Smooth muscle cell (in vitro differentiated cells): Measurements from ENCODE around the gene SERPINB2. TPM values are rescaled to one million over a fixed set of nuclear protein-coding genes. Genes with fewer than 3 reads are reported as not detected.

Experiments
- DNase-seq: peaks from one replicate; lab custom pipeline; 2025; ENCODE audit not compliant: unreplicated experiment; lab: John Stamatoyannopoulos, UW
- H2AFZ ChIP-seq: fragments of 200-600 bp; sonication (generic); 2 replicates; pipeline ENCODE4 v1.6.0; 2016; ENCODE audit warnings: antibody characterized with exemption, low read depth, mild to moderate bottlenecking
- H3F3A ChIP-seq: fragments of 200-600 bp; sonication (generic); 2 replicates; pipeline ENCODE4 v1.6.0; 2017; ENCODE audit warnings: antibody characterized with exemption, low read depth
- H3K27ac ChIP-seq: fragments of 200-600 bp; sonication (generic); 2 replicates; pipeline ENCODE4 v1.5.1; 2016; ENCODE audit warnings: low read depth, mild to moderate bottlenecking
- H3K27me3 ChIP-seq: fragments of 200-600 bp; sonication (generic); 2 replicates; pipeline ENCODE4 v1.6.1; 2016; ENCODE audit warnings: low read depth, mild to moderate bottlenecking
- H3K36me3 ChIP-seq: fragments of 200-600 bp; sonication (generic); 2 replicates; pipeline ENCODE4 v1.5.1; 2016; ENCODE audit warnings: low read depth
- H3K4me1 ChIP-seq: fragments of 200-600 bp; sonication (generic); 2 replicates; pipeline ENCODE4 v1.5.1; 2016; ENCODE audit warnings: low read depth
- H3K4me2 ChIP-seq: fragments of 200-600 bp; sonication (generic); 2 replicates; pipeline ENCODE4 v1.6.0; 2016; ENCODE audit warnings: mild to moderate bottlenecking
- H3K4me3 ChIP-seq: fragments of 200-600 bp; sonication (generic); 2 replicates; pipeline ENCODE4 v1.5.1; 2016; ENCODE audit warnings: mild to moderate bottlenecking
- H3K79me2 ChIP-seq: fragments of 200-600 bp; sonication (generic); 2 replicates; pipeline ENCODE4 v1.6.0; 2016; ENCODE audit warnings: low read depth, mild to moderate bottlenecking
- H3K9ac ChIP-seq: fragments of 200-600 bp; sonication (generic); 2 replicates; pipeline ENCODE4 v1.6.0; 2016; ENCODE audit warnings: low read depth
- H3K9me3 ChIP-seq: fragments of 200-600 bp; sonication (generic); replicated peaks from 2 replicates; pipeline ENCODE4 v1.5.1; 2016; ENCODE audit warnings: low read depth
- H4K20me1 ChIP-seq: fragments of 200-600 bp; sonication (generic); 2 replicates; pipeline ENCODE4 v1.6.0; 2016; ENCODE audit warnings: low read depth
- CTCF ChIP-seq: fragments of 200-600 bp; sonication (generic); IDR thresholded peaks from 2 replicates; pipeline ENCODE4 v1.5.1; 2017; ENCODE audit warnings: borderline replicate concordance, mild to moderate bottlenecking, antibody characterized with exemption; ENCODE audit not compliant: insufficient read depth, poor library complexity, severe bottlenecking
- WGBS: methylation state at CpG from one replicate; pipeline ENCODE4 v1.1.7; 2016; ENCODE audit warnings: low lambda C conversion rate; 5-methylcytosine and 5-hydroxymethylcytosine counted together
- polyA plus RNA-seq: library from polyadenylated mRNA; unstranded; fragments of >200 nt; fragmentation: Nextera tagmentation; extraction: Ambion mirVana; gene quantifications from 2 replicates; pipeline ENCODE4 v1.2.1, GENCODE V29; 2016
- total RNA-seq: library from RNA; depleted of rRNA; stranded (reverse); fragments of >200 nt; gene quantifications from 2 replicates; pipeline ENCODE4 v1.2.3, GENCODE V29; 2014

SERPINB2 gene
- total and polyA plus RNA-seq, 2 experiments from 2014 or later: 15.5 to 29.8 TPM

GRCh38 chr18:63881851-63882250, 5.7 kb upstream of the SERPINB2 start:
- no peak for DNase-seq
- no peak for TF ChIP-seq CTCF
- 44% methylated on average over 4 of the region's 4 CpGs for WGBS
- H3K36me3 ChIP-seq: no peaks in the 10 kb centered on the region
- H3K9me3 ChIP-seq: no peaks in the 10 kb centered on the region
- H2AFZ ChIP-seq: no peak overlapping the region
- peak overlapping the region; percentile 51 for H3K9ac ChIP-seq
- H3F3A ChIP-seq: no peaks in the 10 kb centered on the region
- peak overlapping the region; percentile 90 for H3K27ac ChIP-seq
- no peak overlapping the region for H3K4me3 ChIP-seq
- peak overlapping the region; percentile 62 for H3K4me2 ChIP-seq
- H3K27me3 ChIP-seq: no peaks in the 10 kb centered on the region
- H3K4me1 ChIP-seq: peaks cover 5% of the 10 kb centered on the region
- H3K79me2 ChIP-seq: no peaks in the 10 kb centered on the region
- H4K20me1 ChIP-seq: no peaks in the 10 kb centered on the region

GRCh38 chr18:63882333-63883141, 5.0 kb upstream of the SERPINB2 start:
- H4K20me1 ChIP-seq: no peaks in the 10 kb centered on the region
- no peak for DNase-seq
- peaks cover 5% of the 10 kb centered on the region for H3K4me1 ChIP-seq
- no peak overlapping the region for H3K4me3 ChIP-seq
- peak overlapping the region; percentile 90 for H3K27ac ChIP-seq
- H3K79me2 ChIP-seq: no peaks in the 10 kb centered on the region
- peak overlapping the region; percentile 62 for H3K4me2 ChIP-seq
- no peak for TF ChIP-seq CTCF
- 21% methylated on average over 8 of the region's 8 CpGs for WGBS
- no peaks in the 10 kb centered on the region for H3K27me3 ChIP-seq
- H3F3A ChIP-seq: no peaks in the 10 kb centered on the region
- peak overlapping the region; percentile 54 for H3K9ac ChIP-seq
- H3K9me3 ChIP-seq: no peaks in the 10 kb centered on the region
- H3K36me3 ChIP-seq: no peaks in the 10 kb centered on the region
- no peak overlapping the region for H2AFZ ChIP-seq

- H3K9me3 ChIP-seq: no peaks in the 10 kb centered on the region
- no peaks in the 10 kb centered on the region for H3F3A ChIP-seq
- DNase-seq: no peak
- TF ChIP-seq CTCF: no peak
- no peak overlapping the region for H3K27ac ChIP-seq
- H4K20me1 ChIP-seq: no peaks in the 10 kb centered on the region
- H3K9ac ChIP-seq: no peak overlapping the region
- H3K79me2 ChIP-seq: no peaks in the 10 kb centered on the region
- H3K4me3 ChIP-seq: no peak overlapping the region
- H3K4me2 ChIP-seq: no peak overlapping the region
- no peaks in the 10 kb centered on the region for H3K36me3 ChIP-seq
- no peak overlapping the region for H2AFZ ChIP-seq
- no peaks in the 10 kb centered on the region for H3K27me3 ChIP-seq
- H3K4me1 ChIP-seq: peaks cover 5% of the 10 kb centered on the region
Measured at GRCh38 chr18:63883617-63884016, 3.9 kb upstream of the SERPINB2 start.
